Smooth muscle cell (in vitro differentiated cells): ENCODE results near the gene REG1B. TPM values are rescaled to one million over a fixed set of nuclear protein-coding genes. Genes with fewer than 3 reads are reported as not detected.

Experiments used
- DNase-seq: peaks from one replicate; lab custom pipeline; 2025; ENCODE audit not compliant: unreplicated experiment; lab: John Stamatoyannopoulos, UW
- H2AFZ ChIP-seq: fragments of 200-600 bp; sonication (generic); 2 replicates; pipeline ENCODE4 v1.6.0; 2016; ENCODE audit warnings: antibody characterized with exemption, low read depth, mild to moderate bottlenecking
- H3F3A ChIP-seq: fragments of 200-600 bp; sonication (generic); 2 replicates; pipeline ENCODE4 v1.6.0; 2017; ENCODE audit warnings: antibody characterized with exemption, low read depth
- H3K27ac ChIP-seq: fragments of 200-600 bp; sonication (generic); 2 replicates; pipeline ENCODE4 v1.5.1; 2016; ENCODE audit warnings: low read depth, mild to moderate bottlenecking
- H3K27me3 ChIP-seq: fragments of 200-600 bp; sonication (generic); 2 replicates; pipeline ENCODE4 v1.6.1; 2016; ENCODE audit warnings: low read depth, mild to moderate bottlenecking
- H3K36me3 ChIP-seq: fragments of 200-600 bp; sonication (generic); 2 replicates; pipeline ENCODE4 v1.5.1; 2016; ENCODE audit warnings: low read depth
- H3K4me1 ChIP-seq: fragments of 200-600 bp; sonication (generic); 2 replicates; pipeline ENCODE4 v1.5.1; 2016; ENCODE audit warnings: low read depth
- H3K4me2 ChIP-seq: fragments of 200-600 bp; sonication (generic); 2 replicates; pipeline ENCODE4 v1.6.0; 2016; ENCODE audit warnings: mild to moderate bottlenecking
- H3K4me3 ChIP-seq: fragments of 200-600 bp; sonication (generic); 2 replicates; pipeline ENCODE4 v1.5.1; 2016; ENCODE audit warnings: mild to moderate bottlenecking
- H3K79me2 ChIP-seq: fragments of 200-600 bp; sonication (generic); 2 replicates; pipeline ENCODE4 v1.6.0; 2016; ENCODE audit warnings: low read depth, mild to moderate bottlenecking
- H3K9ac ChIP-seq: fragments of 200-600 bp; sonication (generic); 2 replicates; pipeline ENCODE4 v1.6.0; 2016; ENCODE audit warnings: low read depth
- H3K9me3 ChIP-seq: fragments of 200-600 bp; sonication (generic); replicated peaks from 2 replicates; pipeline ENCODE4 v1.5.1; 2016; ENCODE audit warnings: low read depth
- H4K20me1 ChIP-seq: fragments of 200-600 bp; sonication (generic); 2 replicates; pipeline ENCODE4 v1.6.0; 2016; ENCODE audit warnings: low read depth
- CTCF ChIP-seq: fragments of 200-600 bp; sonication (generic); IDR thresholded peaks from 2 replicates; pipeline ENCODE4 v1.5.1; 2017; ENCODE audit warnings: borderline replicate concordance, mild to moderate bottlenecking, antibody characterized with exemption; ENCODE audit not compliant: insufficient read depth, poor library complexity, severe bottlenecking
- WGBS: methylation state at CpG from one replicate; pipeline ENCODE4 v1.1.7; 2016; ENCODE audit warnings: low lambda C conversion rate; 5-methylcytosine and 5-hydroxymethylcytosine counted together
- polyA plus RNA-seq: library from polyadenylated mRNA; unstranded; fragments of >200 nt; fragmentation: Nextera tagmentation; extraction: Ambion mirVana; gene quantifications from 2 replicates; pipeline ENCODE4 v1.2.1, GENCODE V29; 2016
- total RNA-seq: library from RNA; depleted of rRNA; stranded (reverse); fragments of >200 nt; gene quantifications from 2 replicates; pipeline ENCODE4 v1.2.3, GENCODE V29; 2014

The REG1B gene
- total and polyA plus RNA-seq, 2 experiments from 2014 or later, result not detected

DNA sequence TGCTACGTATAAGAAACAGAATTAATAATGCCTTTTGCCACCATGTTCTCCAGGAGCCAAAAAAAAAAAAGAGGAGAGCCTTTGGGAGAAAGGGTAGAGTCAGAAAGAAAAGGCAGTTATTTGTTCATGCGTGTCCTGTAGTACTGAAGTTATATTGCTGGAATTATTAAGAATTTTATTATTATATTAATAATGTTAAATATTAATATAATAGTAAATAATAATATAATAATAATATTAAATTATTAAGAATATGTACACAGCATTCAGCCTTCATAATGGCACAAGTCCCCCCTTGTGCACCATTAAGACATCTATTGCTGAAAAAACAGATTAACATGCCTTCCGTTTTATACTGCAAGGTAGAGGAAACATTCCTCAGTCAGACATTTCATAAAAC is 40.6 kb upstream of the REG1B start:
- H3K79me2 ChIP-seq, result no peaks in the 10 kb centered on the region
- no peaks in the 10 kb centered on the region for H3K4me1 ChIP-seq

DNA sequence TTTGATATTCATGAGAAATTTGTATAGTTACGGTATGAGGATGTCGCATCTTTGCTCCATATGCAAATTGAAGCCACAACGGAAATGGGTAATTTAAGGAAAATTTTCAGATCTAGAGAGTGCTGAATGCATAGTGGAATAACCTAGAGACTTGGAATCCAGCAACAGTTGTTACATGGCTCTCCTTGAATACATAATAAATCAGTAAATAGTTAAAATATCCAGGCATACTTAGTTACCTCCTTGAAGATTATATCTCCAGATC is 37.9 kb upstream of the REG1B start:
- no peaks in the 10 kb centered on the region for H3K4me1 ChIP-seq

More for the DNA sequence above, 40.6 kb upstream of the REG1B start:
- H2AFZ ChIP-seq, result no peak overlapping the region
- H3K4me2 ChIP-seq, result no peak overlapping the region
- no peaks in the 10 kb centered on the region for H3K9me3 ChIP-seq
- no peak overlapping the region for H3K4me3 ChIP-seq
- no peak overlapping the region for H3K27ac ChIP-seq
- no peaks in the 10 kb centered on the region for H3F3A ChIP-seq
- no peak for TF ChIP-seq CTCF
- DNase-seq, result no peak
- H3K27me3 ChIP-seq, result no peaks in the 10 kb centered on the region
- H4K20me1 ChIP-seq, result no peaks in the 10 kb centered on the region
- WGBS, result 98% methylated on average over 3 of the region's 3 CpGs
- H3K9ac ChIP-seq, result no peak overlapping the region
- H3K36me3 ChIP-seq, result no peaks in the 10 kb centered on the region

DNA sequence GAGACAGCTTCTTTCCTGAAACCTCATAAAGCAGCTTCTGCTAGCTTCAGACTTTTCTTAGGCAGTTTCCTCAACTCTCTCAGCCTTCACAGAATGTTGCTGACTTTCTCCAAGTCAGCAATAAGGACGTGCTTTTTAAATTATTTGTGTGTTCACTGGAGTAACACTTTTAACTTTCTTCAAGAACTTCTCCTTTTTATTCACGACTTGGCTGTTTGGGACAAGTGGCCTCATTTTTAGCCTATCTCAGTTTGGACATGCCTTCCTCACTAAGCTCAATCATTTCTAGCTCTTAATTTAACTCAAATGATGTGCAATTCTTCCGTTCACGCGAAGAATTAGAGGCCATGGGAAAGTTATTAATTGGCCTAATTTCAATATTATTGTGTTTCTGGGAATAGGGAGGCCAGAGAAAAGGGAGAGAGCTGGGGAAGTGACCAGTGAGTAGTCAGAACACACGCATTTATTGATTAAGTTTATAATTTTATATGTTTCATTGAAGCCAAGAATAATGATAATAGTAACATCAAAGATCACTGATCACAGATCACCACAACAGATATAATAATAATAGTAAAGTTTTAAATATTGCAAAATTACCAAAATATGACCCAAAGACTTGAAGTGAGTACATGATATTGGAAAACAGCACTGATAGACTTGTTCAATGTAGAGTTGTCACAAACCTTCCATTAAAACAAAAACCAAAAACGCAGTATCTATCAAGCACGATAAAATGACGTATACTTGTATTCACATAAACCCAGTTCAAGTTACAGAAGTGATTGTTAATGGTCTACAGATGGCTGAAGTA is 37.3 kb upstream of the REG1B start:
- H3K4me2 ChIP-seq, result no peak overlapping the region
- no peak for TF ChIP-seq CTCF
- H3K27me3 ChIP-seq, result no peaks in the 10 kb centered on the region
- H3K36me3 ChIP-seq, result no peaks in the 10 kb centered on the region
- H3K4me1 ChIP-seq, result no peaks in the 10 kb centered on the region
- H3K9me3 ChIP-seq, result no peaks in the 10 kb centered on the region
- no peaks in the 10 kb centered on the region for H3K79me2 ChIP-seq
- no peak overlapping the region for H2AFZ ChIP-seq
- DNase-seq, result no peak
- no peaks in the 10 kb centered on the region for H4K20me1 ChIP-seq
- H3K27ac ChIP-seq, result no peak overlapping the region
- no peak overlapping the region for H3K4me3 ChIP-seq
- no peaks in the 10 kb centered on the region for H3F3A ChIP-seq
- no peak overlapping the region for H3K9ac ChIP-seq
- 87% methylated on average over 9 of the region's 9 CpGs for WGBS

More for the DNA sequence above, 37.9 kb upstream of the REG1B start:
- no peaks in the 10 kb centered on the region for H3K79me2 ChIP-seq
- DNase-seq, result no peak
- H3K4me3 ChIP-seq, result no peak overlapping the region
- no peaks in the 10 kb centered on the region for H3K36me3 ChIP-seq
- WGBS, result 89% methylated on average over 3 of the region's 3 CpGs
- TF ChIP-seq CTCF, result no peak
- no peak overlapping the region for H3K27ac ChIP-seq
- no peaks in the 10 kb centered on the region for H3F3A ChIP-seq
- no peak overlapping the region for H2AFZ ChIP-seq
- H4K20me1 ChIP-seq, result no peaks in the 10 kb centered on the region
- no peaks in the 10 kb centered on the region for H3K9me3 ChIP-seq
- H3K27me3 ChIP-seq, result no peaks in the 10 kb centered on the region
- H3K9ac ChIP-seq, result no peak overlapping the region
- H3K4me2 ChIP-seq, result no peak overlapping the region

- Histone ChIP-seq H4K20me1 (no peaks in the 10 kb centered on the region), H2AFZ (no peak overlapping the region), H3F3A (no peaks in the 10 kb centered on the region), H3K9me3 (no peaks in the 10 kb centered on the region), H3K79me2 (no peaks in the 10 kb centered on the region), H3K36me3 (no peaks in the 10 kb centered on the region), H3K4me1 (no peaks in the 10 kb centered on the region), H3K27me3 (no peaks in the 10 kb centered on the region), H3K4me2 (no peak overlapping the region), H3K9ac (no peak overlapping the region), H3K4me3 (no peak overlapping the region), H3K27ac (no peak overlapping the region)
- DNase-seq, result no peak
- TF ChIP-seq CTCF, result no peak
- 89% methylated on average over 2 of the region's 2 CpGs for WGBS
Measured at GRCh38 chr2:79122676-79123075, 34.9 kb upstream of the REG1B start.
